ENCODE results near the gene FGF8. TPM values are rescaled to one million over a fixed set of nuclear protein-coding genes. Genes with fewer than 3 reads are reported as not detected.

The FGF8 gene
- total and polyA plus RNA-seq, 2 of the 8 experiments (the other 6 are each of a cell fraction or from before 2014, with no cell fraction given), result 1.1 to 3.9 TPM

DNA sequence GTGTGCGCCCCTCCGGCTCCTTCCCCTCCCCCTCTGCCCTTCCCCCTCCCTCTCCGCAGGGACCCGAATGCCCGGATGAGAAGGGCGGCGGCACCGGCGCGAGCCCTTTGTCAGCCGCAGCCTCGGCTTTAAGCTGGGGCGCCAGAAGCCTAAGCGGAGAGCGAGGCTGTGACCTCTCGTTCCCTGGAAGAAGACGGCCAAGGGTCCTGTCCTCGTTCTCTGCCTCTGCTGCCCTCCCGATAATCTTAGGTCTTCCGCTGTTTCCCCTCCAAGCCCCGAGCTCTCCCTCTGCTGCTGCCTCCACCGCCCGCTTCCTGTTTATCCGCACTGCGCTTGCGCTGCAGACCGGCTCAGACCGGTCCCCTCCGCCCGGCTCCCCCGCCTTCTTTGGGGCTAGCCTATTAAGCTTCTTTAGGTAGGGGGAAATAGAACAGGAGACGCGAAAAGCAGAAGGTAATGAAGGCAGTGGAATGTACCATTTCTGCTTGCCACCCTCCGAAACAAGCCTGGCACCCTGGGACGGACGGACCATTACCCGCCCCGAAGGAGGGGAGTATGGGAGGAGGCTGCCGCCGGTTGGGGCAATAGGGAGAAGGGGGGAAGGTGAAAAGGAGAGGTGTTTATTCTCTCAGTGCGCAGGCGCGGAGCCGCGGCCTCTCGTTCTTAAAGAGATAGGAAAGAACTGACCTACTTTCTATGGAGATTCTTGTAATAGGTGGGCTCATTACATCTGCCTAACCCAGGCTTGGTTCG lies 42.4 kb upstream of the FGF8 start, which contains the start of gene OGA (continued):
- TF ChIP-seq, protein P1, sequence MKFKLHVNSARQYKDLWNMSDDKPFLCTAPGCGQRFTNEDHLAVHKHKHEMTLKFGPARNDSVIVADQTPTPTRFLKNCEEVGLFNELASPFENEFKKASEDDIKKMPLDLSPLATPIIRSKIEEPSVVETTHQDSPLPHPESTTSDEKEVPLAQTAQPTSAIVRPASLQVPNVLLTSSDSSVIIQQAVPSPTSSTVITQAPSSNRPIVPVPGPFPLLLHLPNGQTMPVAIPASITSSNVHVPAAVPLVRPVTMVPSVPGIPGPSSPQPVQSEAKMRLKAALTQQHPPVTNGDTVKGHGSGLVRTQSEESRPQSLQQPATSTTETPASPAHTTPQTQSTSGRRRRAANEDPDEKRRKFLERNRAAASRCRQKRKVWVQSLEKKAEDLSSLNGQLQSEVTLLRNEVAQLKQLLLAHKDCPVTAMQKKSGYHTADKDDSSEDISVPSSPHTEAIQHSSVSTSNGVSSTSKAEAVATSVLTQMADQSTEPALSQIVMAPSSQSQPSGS (IDR thresholded peaks at IDR 0.05; ENCODE audit: low read length), result peak; percentile 85
- TF ChIP-seq CHD2 (IDR thresholded peaks at IDR 0.05; ENCODE audit: low read length) (peak; percentile 63), SIN3A (conservative IDR thresholded peaks at IDR 0.05 in 1 of 2, IDR thresholded peaks at IDR 0.05 in 1 of 2; ENCODE audit: low read depth in 1 of 2, low read length in 2 of 2) (peak in 1 of 2 experiments; percentile 18; a peak in 1 of 4 replicates), RBBP5 (IDR thresholded peaks at IDR 0.05; ENCODE audit: borderline replicate concordance, low read depth, low read length) (no peak), KDM1A (IDR thresholded peaks at IDR 0.05; ENCODE audit: borderline replicate concordance, low read length) (no peak), BRCA1 (IDR thresholded peaks at IDR 0.05; ENCODE audit: low read depth, low read length) (peak; percentile 49; the same call in 1 of the 2 replicates)
- TF ChIP-seq, protein P2, sequence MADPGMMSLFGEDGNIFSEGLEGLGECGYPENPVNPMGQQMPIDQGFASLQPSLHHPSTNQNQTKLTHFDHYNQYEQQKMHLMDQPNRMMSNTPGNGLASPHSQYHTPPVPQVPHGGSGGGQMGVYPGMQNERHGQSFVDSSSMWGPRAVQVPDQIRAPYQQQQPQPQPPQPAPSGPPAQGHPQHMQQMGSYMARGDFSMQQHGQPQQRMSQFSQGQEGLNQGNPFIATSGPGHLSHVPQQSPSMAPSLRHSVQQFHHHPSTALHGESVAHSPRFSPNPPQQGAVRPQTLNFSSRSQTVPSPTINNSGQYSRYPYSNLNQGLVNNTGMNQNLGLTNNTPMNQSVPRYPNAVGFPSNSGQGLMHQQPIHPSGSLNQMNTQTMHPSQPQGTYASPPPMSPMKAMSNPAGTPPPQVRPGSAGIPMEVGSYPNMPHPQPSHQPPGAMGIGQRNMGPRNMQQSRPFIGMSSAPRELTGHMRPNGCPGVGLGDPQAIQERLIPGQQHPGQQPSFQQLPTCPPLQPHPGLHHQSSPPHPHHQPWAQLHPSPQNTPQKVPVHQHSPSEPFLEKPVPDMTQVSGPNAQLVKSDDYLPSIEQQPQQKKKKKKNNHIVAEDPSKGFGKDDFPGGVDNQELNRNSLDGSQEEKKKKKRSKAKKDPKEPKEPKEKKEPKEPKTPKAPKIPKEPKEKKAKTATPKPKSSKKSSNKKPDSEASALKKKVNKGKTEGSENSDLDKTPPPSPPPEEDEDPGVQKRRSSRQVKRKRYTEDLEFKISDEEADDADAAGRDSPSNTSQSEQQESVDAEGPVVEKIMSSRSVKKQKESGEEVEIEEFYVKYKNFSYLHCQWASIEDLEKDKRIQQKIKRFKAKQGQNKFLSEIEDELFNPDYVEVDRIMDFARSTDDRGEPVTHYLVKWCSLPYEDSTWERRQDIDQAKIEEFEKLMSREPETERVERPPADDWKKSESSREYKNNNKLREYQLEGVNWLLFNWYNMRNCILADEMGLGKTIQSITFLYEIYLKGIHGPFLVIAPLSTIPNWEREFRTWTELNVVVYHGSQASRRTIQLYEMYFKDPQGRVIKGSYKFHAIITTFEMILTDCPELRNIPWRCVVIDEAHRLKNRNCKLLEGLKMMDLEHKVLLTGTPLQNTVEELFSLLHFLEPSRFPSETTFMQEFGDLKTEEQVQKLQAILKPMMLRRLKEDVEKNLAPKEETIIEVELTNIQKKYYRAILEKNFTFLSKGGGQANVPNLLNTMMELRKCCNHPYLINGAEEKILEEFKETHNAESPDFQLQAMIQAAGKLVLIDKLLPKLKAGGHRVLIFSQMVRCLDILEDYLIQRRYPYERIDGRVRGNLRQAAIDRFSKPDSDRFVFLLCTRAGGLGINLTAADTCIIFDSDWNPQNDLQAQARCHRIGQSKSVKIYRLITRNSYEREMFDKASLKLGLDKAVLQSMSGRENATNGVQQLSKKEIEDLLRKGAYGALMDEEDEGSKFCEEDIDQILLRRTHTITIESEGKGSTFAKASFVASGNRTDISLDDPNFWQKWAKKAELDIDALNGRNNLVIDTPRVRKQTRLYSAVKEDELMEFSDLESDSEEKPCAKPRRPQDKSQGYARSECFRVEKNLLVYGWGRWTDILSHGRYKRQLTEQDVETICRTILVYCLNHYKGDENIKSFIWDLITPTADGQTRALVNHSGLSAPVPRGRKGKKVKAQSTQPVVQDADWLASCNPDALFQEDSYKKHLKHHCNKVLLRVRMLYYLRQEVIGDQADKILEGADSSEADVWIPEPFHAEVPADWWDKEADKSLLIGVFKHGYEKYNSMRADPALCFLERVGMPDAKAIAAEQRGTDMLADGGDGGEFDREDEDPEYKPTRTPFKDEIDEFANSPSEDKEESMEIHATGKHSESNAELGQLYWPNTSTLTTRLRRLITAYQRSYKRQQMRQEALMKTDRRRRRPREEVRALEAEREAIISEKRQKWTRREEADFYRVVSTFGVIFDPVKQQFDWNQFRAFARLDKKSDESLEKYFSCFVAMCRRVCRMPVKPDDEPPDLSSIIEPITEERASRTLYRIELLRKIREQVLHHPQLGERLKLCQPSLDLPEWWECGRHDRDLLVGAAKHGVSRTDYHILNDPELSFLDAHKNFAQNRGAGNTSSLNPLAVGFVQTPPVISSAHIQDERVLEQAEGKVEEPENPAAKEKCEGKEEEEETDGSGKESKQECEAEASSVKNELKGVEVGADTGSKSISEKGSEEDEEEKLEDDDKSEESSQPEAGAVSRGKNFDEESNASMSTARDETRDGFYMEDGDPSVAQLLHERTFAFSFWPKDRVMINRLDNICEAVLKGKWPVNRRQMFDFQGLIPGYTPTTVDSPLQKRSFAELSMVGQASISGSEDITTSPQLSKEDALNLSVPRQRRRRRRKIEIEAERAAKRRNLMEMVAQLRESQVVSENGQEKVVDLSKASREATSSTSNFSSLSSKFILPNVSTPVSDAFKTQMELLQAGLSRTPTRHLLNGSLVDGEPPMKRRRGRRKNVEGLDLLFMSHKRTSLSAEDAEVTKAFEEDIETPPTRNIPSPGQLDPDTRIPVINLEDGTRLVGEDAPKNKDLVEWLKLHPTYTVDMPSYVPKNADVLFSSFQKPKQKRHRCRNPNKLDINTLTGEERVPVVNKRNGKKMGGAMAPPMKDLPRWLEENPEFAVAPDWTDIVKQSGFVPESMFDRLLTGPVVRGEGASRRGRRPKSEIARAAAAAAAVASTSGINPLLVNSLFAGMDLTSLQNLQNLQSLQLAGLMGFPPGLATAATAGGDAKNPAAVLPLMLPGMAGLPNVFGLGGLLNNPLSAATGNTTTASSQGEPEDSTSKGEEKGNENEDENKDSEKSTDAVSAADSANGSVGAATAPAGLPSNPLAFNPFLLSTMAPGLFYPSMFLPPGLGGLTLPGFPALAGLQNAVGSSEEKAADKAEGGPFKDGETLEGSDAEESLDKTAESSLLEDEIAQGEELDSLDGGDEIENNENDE (IDR thresholded peaks at IDR 0.05; ENCODE audit: insufficient replicate concordance, low read length), result no peak

All from H1 (cell line).